ENCODE data around the gene JPH4.
"Not testable (repeated sequence)": the region's sequence is repeated elsewhere in the genome, so short reads cannot be mapped to it uniquely, and the experiment has no call there.

JPH4 gene

GRCh38 chr14:23544511-23545447 is 33.8 kb downstream of the JPH4 start:
- no peak for DNase-seq

DNA sequence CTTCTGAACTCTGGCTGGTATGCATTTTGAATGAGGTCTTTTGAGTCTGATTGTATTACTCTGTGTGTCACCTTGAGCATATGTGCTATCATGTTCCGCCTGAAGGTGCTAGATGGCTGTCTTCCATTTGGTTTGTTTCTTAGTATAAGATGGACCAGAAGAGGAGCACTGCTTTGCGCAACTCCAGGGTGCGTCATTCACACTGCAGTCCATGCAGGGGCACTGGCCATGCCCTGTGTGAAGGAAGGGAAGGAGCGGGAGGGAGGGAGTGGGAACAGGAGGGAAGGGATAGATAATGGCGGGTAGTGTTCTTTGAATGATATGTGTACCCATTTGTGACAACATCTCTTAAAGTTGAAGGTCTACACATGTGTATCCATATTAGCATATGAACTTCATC is 35.2 kb downstream of the JPH4 start:
- no peak for DNase-seq

GRCh38 chr14:23542261-23542660 is 36.3 kb downstream of the JPH4 start:
- no peak for DNase-seq

DNA sequence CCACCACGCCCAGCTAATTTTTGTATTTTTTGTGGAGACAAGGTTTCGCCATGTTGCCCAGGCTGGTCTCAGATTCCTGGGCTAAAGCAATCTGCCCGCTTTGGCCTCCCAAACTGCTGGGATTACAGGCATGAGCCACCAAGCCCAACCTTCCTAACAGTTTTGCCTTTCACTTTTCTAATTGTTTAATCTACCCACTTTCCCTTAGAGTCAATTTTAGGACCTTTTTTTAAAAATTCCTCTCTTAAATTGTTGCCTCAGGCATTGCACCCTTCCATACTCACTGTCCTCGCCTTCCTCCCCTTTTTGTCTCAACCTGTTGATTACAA is 38.5 kb downstream of the JPH4 start:
- no peak for DNase-seq

DNA sequence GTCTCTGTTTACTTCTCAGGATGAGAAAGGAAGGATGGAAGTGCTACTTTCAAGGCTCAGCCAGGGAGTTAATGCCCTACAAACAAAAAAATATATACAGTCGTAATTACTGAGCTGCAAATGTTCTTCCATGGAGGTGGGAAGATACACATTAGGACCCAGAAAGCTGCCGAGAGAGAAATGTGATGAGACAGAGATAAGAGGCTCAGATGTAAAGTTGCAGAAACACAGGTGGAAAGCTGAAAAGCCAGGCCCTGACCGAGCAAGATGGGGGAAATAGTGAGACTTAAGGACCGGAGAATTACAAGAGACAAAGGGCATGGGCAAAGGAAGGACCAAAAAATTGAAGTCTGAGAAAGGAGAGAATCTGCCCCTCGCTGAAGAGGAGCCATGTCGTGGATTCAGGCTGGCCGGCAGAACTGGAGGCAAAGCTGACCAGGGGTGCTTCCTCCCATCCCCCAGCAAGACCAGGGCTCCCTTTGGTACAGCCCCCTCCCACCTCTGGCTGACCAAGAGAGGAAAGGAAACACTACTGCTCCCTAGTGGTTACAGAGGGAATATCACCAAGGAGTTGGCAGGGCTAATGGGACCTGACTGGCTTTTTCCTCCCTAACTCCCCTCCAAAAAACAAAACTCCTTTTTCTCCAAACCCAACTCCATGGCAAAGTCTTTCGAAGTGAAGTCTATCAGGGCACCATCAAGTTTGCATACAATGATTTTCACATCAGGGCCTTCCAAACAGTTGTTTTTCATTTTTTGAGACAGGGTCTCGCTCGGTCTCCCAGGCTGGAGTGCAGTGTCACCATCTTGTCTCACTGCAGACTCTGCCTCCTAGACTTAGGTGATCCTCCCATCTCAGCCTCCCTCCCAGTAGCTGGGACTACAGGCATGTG is 39.1 kb downstream of the JPH4 start:
- DNase-seq = no peak

- no peak for DNase-seq
Observed at GRCh38 chr14:23538785-23539184, 39.8 kb downstream of the JPH4 start.

GRCh38 chr14:23538050-23538718 is 40.4 kb downstream of the JPH4 start:
- DNase-seq = no peak

DNA sequence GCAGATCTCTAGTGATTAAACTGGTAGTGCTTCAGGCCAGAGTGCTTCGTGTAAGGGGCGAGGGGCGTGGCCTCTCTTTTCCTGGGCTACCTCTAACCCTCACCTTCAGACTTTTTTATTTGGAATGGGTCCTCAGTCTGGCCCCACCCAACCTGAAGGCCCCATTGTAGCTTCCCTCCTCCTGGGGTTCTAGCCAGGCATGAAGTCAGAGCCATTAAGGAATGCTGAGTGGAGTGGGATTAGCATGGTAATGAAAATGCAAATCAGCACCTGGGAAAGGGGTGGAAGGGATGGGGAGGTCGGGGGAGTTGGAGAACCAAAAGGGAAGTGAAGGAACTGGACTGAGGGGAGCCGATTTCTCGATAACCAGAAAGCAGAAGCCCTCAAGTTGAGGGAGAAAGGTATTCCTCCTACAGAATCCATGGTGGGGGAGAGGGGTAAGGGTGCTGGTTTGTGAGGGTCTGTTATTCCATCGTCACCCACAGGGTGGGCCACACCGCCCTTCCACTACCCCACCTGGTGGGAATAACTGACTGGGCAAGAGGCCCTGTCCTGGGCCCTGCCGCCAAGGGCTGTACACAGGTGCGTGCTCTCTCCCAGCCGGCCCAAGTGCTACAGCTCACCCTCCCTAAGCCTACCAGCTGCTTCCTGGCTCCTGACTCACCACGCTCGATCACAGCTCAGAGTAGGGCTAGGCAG is 41.1 kb downstream of the JPH4 start:
- no peak for DNase-seq

DNA sequence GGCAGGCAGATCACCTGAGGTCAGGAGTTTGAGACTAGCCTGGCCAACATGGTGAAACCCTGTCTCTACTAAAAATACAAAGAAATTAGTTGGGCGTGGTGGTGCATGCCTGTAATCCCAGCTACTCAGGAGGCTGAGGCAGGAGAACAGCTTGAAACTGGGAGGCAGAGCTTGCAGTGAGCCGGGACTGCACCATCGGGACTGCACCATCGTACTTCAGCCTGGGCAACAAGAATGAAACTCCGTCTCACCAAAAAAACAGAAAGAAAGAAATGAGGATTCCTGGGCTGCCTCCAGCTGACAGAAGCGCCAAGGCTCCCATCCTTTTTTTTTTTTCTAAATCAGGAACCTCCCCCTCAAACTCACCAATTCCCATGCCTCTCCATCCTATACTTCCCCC is 41.7 kb downstream of the JPH4 start:
- DNase-seq = not testable (repeated sequence)

DNA sequence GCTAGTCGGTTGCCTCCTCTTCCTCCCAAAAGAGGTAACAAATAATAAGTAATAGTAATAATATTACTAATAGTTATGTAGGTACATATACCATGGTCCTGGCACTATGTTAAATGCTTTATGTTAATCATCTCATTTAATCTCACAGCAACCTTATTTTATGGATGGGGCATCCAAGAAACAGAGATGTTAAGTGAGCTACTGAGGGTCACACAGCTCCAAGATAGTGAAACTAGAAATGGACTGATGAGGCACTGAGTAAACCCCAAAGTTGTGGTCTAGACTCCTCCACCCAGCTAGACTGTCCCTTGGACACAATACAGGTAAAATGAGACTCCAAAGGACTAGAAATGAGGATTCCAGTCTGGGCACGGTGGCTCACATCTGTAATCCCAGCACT is 42.1 kb downstream of the JPH4 start:
- no peak for DNase-seq

- no peak for DNase-seq
Observed at GRCh38 chr14:23535943-23536342, 42.6 kb downstream of the JPH4 start.

- no peak for DNase-seq
Observed at GRCh38 chr14:23533652-23534435, 44.7 kb downstream of the JPH4 start.

- DNase-seq = no peak
Observed at GRCh38 chr14:23532658-23533057, 45.9 kb downstream of the JPH4 start.

DNA sequence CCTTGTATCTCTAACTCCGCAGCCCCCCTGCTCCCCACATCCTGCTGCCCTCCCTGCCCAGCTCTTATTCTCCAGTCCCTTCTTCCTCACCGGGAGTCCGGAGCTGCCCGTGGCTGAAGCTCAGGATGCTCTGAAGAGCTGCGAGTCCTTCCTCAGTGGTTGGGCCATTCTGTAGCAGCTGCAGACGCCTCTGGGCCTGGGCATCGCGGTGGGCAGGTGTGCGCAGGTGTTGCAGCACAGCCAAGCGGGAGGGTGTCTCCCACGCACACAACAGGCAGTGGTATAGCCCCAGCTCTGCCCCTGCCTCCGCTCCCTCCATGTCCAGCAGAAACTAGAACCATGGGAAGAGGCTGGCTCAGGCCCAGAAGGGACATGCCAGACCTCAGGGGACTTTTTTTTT is 47.2 kb downstream of the JPH4 start:
- no peak for DNase-seq

- DNase-seq = no peak
Observed at GRCh38 chr14:23530375-23531055, 48.1 kb downstream of the JPH4 start.

GRCh38 chr14:23529016-23529415 is 49.6 kb downstream of the JPH4 start:
- DNase-seq = no peak

GRCh38 chr14:23528555-23528954 is 50.0 kb downstream of the JPH4 start:
- DNase-seq = no peak

- DNase-seq = no peak
Observed at GRCh38 chr14:23525611-23526010, 53.0 kb downstream of the JPH4 start.

GRCh38 chr14:23524954-23525353 is 53.6 kb downstream of the JPH4 start:
- no peak for DNase-seq

DNA sequence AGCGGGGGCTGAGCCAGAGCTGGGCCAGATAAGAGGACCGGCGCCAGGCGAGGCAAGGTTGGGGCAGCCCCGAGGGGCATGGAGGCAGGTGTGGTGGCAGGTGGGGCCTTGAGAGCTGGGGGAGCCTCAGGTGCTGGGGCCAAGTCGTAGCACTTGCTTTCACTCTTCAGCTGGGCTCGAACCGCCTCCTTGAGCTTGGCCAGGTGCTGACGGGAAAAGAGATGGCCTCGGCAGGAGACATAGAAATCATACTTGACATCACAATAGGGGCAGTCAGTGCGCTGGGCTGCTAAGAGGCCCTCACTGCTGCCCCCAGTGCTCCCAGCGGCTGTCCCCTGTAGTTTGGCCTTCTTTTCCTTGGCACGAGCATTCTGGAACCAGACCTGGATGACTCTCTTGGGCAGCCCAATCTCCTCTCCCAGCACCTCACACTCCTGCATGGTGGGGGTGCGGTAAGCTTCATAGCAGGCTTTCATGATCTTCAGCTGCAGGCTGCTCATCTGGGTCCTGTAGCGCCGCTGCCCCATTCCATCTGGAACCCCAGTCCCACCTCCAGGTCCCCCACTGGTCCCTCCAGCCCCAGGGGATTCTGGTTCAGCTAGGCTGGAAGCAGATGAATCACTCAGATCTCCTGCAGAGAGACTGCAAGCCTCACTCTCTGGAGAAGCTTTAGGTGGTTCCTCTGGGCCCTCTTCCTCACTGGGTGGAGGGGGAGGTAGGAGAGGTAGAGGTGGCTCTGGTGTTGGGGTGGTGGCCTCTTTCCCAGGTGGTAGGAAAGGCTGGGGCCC is 55.2 kb downstream of the JPH4 start:
- DNase-seq = no peak
